VCaP (cell line): Measurements from ENCODE around the gene MAPK10.

Experiments used
- H3K27ac ChIP-seq: fragments of 450-650 bp; 2 replicates; pipeline ENCODE4 v1.5.1; 2017
- TF ChIP-seq, protein P1 (sequence below): fragments of 450-650 bp; conservative IDR thresholded peaks from 2 replicates; pipeline ENCODE4 v1.5.1; 2017; ENCODE audit warnings: mild to moderate bottlenecking, moderate library complexity

Gene MAPK10

DNA sequence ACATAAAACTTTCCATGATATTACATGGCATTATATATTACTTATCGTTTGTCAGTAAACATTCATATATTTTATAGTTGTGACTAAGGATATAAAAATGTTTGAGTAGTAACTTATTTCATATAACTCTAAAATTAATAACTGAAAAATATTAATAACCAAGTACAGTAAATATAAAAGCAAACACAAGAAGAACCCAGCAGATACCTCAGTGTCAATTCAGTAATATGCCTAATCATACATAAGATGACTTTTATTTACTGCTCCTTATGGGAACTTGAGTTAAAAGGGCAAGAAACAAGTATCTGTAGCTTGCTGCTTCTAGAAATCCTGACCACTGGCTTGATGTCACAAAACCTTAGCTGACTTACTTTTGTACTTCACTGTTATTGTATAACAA is 28.4 kb upstream of the MAPK10 start:
- TF ChIP-seq, protein P1, sequence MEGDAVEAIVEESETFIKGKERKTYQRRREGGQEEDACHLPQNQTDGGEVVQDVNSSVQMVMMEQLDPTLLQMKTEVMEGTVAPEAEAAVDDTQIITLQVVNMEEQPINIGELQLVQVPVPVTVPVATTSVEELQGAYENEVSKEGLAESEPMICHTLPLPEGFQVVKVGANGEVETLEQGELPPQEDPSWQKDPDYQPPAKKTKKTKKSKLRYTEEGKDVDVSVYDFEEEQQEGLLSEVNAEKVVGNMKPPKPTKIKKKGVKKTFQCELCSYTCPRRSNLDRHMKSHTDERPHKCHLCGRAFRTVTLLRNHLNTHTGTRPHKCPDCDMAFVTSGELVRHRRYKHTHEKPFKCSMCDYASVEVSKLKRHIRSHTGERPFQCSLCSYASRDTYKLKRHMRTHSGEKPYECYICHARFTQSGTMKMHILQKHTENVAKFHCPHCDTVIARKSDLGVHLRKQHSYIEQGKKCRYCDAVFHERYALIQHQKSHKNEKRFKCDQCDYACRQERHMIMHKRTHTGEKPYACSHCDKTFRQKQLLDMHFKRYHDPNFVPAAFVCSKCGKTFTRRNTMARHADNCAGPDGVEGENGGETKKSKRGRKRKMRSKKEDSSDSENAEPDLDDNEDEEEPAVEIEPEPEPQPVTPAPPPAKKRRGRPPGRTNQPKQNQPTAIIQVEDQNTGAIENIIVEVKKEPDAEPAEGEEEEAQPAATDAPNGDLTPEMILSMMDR: no peak
- no peak overlapping the region for H3K27ac ChIP-seq

DNA sequence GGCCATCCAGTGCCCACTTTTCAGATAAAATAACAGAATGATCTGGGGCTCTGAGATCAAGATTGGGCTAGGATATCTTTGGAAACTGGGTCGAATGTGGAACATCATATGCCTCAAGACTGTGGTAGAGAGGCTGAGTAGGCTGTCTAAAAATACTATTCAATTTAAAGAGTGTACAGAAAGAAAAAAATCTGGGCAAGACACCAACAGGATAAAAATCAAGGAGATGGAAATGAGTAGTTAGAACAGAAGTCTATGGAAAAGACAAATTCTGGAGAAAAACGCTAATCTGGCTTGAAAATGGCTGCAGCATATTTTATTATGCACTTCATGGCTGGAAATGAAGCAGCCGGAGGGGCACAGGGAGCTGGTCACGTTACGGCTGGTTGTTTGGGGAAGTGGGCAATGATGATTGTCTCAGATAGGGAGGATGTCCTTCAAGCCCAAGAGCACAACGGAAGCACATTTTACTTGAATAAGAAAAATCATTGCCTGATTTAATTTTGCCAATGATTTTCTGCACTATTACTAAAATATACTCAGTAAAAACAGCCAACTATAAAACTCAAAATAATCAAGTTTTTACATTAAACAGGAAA is 27.1 kb upstream of the MAPK10 start:
- H3K27ac ChIP-seq: peak overlapping the region; percentile 66; the same call in 1 of the 2 replicates
- TF ChIP-seq, protein P1: no peak

DNA sequence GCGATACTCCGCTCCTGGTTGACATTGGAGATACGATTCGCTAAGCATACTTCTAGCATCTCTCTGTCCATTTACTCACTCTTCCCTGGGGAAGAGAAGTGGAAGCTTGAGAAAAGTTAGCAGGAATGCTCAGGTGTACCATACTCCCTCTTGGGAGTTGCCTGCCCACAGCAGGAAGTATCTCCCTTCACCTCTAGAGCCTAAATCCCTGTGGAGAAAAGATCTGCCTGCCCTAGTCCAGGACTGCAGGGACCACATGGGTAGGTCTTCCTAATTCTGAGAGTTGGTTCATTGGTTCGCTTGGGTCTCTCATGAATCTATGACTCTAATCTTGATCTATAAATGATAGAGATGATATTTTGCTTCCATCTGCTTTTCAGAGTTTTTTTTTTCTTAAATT is 26.3 kb upstream of the MAPK10 start:
- H3K27ac ChIP-seq: peak overlapping the region; percentile 66
- TF ChIP-seq, protein P1: no peak

DNA sequence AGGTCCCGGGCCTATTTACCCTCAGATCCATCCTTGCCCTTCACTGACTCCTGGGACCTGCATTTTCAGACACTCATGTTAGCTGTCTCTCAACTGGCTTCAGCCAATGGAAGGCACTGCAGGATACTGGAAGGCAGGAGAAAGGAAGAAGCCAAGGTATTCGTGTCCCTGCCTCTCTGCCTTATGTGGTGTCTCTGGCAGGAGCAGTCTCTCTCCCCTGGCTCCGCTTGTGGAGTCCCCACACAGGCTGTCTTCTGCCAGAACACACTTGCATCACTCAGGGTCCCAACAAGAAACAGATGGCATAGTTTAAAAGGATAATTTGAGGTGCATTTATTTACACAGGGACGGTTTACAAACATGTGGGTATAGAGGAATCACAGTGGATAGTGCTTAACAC is 21.6 kb upstream of the MAPK10 start:
- no peak overlapping the region for H3K27ac ChIP-seq
- TF ChIP-seq, protein P1: no peak

DNA sequence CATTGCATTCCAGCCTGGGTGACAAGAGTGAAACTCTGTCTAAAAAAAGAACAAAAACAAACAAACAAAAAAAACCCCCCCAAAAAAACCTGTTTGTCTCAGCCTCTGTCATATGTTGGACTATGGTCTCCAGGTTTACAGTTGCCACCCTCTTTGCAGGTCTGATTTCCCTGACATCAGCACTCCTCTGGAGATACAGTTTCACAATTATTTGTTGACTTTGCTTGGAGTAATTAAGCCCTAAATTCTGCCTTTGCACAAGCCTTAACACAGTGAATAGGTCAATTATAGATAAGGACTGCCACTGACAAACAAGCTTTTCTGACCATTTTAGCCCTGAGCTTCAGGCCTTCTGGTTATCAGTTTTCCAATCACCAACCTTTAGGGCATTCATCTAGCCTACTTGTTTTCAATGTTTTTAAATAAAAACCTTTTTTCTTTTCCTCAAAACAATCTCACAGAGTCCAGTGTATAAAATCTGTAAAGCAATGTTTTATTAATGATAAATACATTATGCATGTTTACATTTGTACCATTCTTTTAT is 20.4 kb upstream of the MAPK10 start:
- H3K27ac ChIP-seq: no peak overlapping the region
- TF ChIP-seq, protein P1: no peak

- TF ChIP-seq, protein P1: no peak
Observed at GRCh38 chr4:86376850-86377249, 17.0 kb upstream of the MAPK10 start.

GRCh38 chr4:86368433-86368832 is 8.6 kb upstream of the MAPK10 start:
- H3K27ac ChIP-seq: no peak overlapping the region
- TF ChIP-seq, protein P1: no peak

More at GRCh38 chr4:86376850-86377249, 17.0 kb upstream of the MAPK10 start:
- peak overlapping the region; percentile 4; the same call in 1 of the 2 replicates for H3K27ac ChIP-seq
